Upper lobe of left lung (tissue), 6 donors: Measurements from ENCODE around the gene ASPDH. TPM values are rescaled to one million over a fixed set of nuclear protein-coding genes. Genes with fewer than 3 reads are reported as not detected.
A peak's percentile ranks its signal among the peaks of the same experiment; 100 is the strongest.

ENCODE experiments used
- ATAC-seq, 2 donors: fragments of 200-7000 bp; cut with Tn5 transposase; one replicate each; pipeline ENCODE4 v1.9.1; 2022; ENCODE audit warnings: mild to moderate bottlenecking in 2 of 2, moderate library complexity in 2 of 2; ENCODE audit not compliant: low FRiP score in 2 of 2
- DNase-seq, 2 donors: peaks; one replicate each; pipeline ENCODE4 v3.0.0-alpha.2; 2019 to 2020
- H3K27ac ChIP-seq, 4 donors: fragments of 200-600 bp; sonication (generic); one replicate each; pipeline ENCODE4 v1.5.1; 2016 to 2019
- H3K27me3 ChIP-seq, 4 donors: fragments of 200-600 bp; sonication (generic); one replicate each; pipeline ENCODE4 v1.5.1; 2017 to 2019
- H3K36me3 ChIP-seq, 4 donors: fragments of 200-600 bp; sonication (generic); one replicate each; pipeline ENCODE4 v1.5.1; 2016 to 2019
- H3K4me1 ChIP-seq, 4 donors: fragments of 200-600 bp; sonication (generic); one replicate each; pipeline ENCODE4 v1.5.1; 2018 to 2019
- H3K4me3 ChIP-seq, 4 donors: fragments of 200-600 bp; sonication (generic); one replicate each; pipeline ENCODE4 v1.5.1; 2017 to 2019; ENCODE audit warnings: mild to moderate bottlenecking in 2 of 4, moderate library complexity in 1 of 4
- H3K9me3 ChIP-seq, 4 donors: fragments of 200-600 bp; sonication (generic); one replicate each; pipeline ENCODE4 v1.5.1; 2018 to 2019
- CTCF ChIP-seq, 6 experiments: fragments of 450-650 bp in 4 of 6; fragments of 200-600 bp in 2 of 6; sonication (generic) in 2 of 6; IDR thresholded peaks; one replicate each; pipeline ENCODE4 v1.5.1; 2016 to 2019; ENCODE audit warnings: antibody characterized with exemption in 6 of 6
- EP300 ChIP-seq, 4 donors: sonication (generic); formaldehyde crosslinking; IDR thresholded peaks; one replicate each; pipeline ENCODE4 v1.5.1; 2017; ENCODE audit warnings: antibody characterized with exemption in 4 of 4, control low read depth in 2 of 4
- POLR2A ChIP-seq, 4 donors: fragments of 450-650 bp; IDR thresholded peaks; one replicate each; pipeline ENCODE4 v1.5.1; 2016 to 2017; ENCODE audit warnings: antibody characterized with exemption in 4 of 4, mild to moderate bottlenecking in 2 of 4
- POLR2AphosphoS5 ChIP-seq, 2 donors: sonication (generic); formaldehyde crosslinking; IDR thresholded peaks; one replicate each; pipeline ENCODE4 v1.5.1; 2017; ENCODE audit warnings: antibody characterized with exemption in 2 of 2
- WGBS, 2 donors: methylation state at CpG; one replicate each; pipeline ENCODE4 v1.1.5; 2017 to 2018; 5-methylcytosine and 5-hydroxymethylcytosine counted together
- total RNA-seq, 6 donors: library from RNA; depleted of rRNA in 4 of 6; stranded (reverse); fragments of >200 nt in 4 of 6; gene quantifications; one replicate each; pipeline versions ENCODE4 v1.1.0 to v1.2.1, GENCODE V29; 2016 to 2021
- donor health status: DM: no; HTN: no; CAD: no; lungs with moderate emphysema.
- donor health status: DM: no; HTN: yes; CAD: no; lungs with severe emphysema.

ASPDH gene
- total RNA-seq, 6 donors from 2014 or later = not detected

DNA sequence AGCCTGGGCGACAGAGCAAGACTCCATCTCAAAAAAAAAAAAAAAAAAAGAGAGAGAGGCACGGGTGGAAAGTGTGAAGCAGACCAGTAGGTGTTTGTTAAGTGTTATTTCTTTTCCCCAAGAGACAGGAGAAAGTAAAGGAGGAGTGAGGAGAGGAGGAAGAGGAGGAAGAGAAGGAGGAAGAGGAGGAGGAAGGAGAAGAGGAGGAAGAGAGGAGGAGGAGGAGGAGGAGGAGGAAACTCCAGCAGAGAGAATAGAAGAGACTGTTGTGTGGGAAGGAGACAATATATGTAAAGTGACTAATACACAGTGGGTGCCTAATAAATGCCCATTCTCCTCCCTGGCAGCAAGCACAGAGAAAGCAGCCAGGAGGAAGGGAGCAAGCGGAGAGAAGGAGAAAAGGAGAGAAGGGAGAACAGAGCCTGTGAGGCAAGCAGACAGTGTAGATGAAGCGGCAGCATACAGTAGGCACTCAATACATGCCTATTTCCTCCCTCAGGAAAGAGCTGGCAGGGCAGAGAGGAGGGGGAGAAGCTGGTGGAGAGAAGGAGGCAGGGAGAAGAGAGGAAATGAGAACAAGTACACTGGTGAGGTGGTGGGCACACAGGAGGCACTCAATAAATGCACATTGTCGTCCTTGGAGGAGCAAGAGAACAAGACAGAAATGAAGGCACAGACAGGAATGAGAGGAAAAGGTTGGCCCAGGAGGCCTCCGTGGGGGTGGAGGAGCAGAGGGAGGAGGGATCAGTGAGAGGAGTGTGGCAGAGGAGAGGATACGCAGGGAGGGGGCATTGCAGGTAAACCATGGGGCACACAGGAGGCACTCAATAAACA, 19.3 kb downstream of the ASPDH start:
- Histone ChIP-seq H3K27me3 (no peaks in the 10 kb centered on the region), H3K27ac (no peak overlapping the region), H3K9me3 (no peaks in the 10 kb centered on the region), H3K4me3 (no peak overlapping the region), H3K4me1 (peaks cover 0 to 11% (median 7%) of the 10 kb centered on the region in 4 donors), H3K36me3 (no peaks in the 10 kb centered on the region)
- TF ChIP-seq EP300 (IDR thresholded peaks at IDR 0.05) (no peak), POLR2A (IDR thresholded peaks at IDR 0.05) (no peak), POLR2AphosphoS5 (IDR thresholded peaks at IDR 0.05) (no peak), CTCF (IDR thresholded peaks at IDR 0.05) (no peak)
- DNase-seq (no peak), ATAC-seq (no peak)
- 67 to 74% methylated on average over 7 of the region's 7 CpGs for WGBS, 2 donors

GRCh38 chr19:50493171-50493570, 20.5 kb downstream of the ASPDH start:
- Histone ChIP-seq H3K36me3 (no peaks in the 10 kb centered on the region), H3K4me3 (no peak overlapping the region), H3K27me3 (no peaks in the 10 kb centered on the region), H3K27ac (no peak overlapping the region), H3K4me1 (peaks cover 0 to 11% (median 7%) of the 10 kb centered on the region in 4 donors), H3K9me3 (no peaks in the 10 kb centered on the region)
- WGBS, 2 donors = 68 to 72% methylated on average over 8 of the region's 8 CpGs
- ATAC-seq (no peak), DNase-seq (no peak)
- no peak for TF ChIP-seq EP300 (IDR thresholded peaks at IDR 0.05)
- no peak for TF ChIP-seq CTCF (IDR thresholded peaks at IDR 0.05)

GRCh38 chr19:50492303-50493052, 21.2 kb downstream of the ASPDH start:
- H3K27me3 ChIP-seq = no peaks in the 10 kb centered on the region
- DNase-seq (no peak), ATAC-seq (peak in 1 of 2 donors; percentile 19)
- WGBS, 2 donors = 4 to 11% methylated on average over 9 to 10 of the region's 12 CpGs
- H3K9me3 ChIP-seq = no peaks in the 10 kb centered on the region
- H3K27ac ChIP-seq = no peak overlapping the region
- H3K4me3 ChIP-seq = no peak overlapping the region
- H3K36me3 ChIP-seq = no peaks in the 10 kb centered on the region
- TF ChIP-seq POLR2AphosphoS5 (IDR thresholded peaks at IDR 0.05) = no peak
- no peak for TF ChIP-seq EP300 (IDR thresholded peaks at IDR 0.05)
- no peak for TF ChIP-seq POLR2A (IDR thresholded peaks at IDR 0.05)
- no peak for TF ChIP-seq CTCF (IDR thresholded peaks at IDR 0.05)
- peaks cover 0 to 11% (median 8%) of the 10 kb centered on the region in 4 donors for H3K4me1 ChIP-seq

DNA sequence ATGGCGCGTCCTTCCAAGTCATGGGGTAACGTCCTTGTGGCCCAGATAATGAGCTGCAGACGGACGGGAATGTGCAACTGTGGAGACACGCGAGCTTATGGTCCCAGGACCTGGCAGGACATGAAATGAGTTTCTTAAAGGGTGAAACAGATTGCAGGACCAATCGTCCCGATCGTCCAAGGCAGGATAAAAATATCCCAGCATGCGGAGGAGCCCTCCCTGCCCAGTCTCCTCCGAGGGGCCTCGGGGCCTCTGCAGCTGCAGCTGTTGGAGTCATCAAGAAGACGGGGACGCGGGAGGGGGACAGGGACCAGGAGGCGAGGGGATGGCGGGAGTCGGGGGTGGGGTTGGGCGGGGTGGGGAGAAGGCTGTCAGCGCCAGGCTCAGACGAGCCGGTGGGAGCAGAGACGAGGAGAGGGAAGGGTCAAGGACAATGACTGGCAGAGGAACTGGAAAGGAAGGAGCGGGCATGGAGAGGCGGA, 22.7 kb downstream of the ASPDH start:
- Histone ChIP-seq H3K4me1 (peaks cover 0 to 11% (median 9%) of the 10 kb centered on the region in 4 donors), H3K9me3 (no peaks in the 10 kb centered on the region), H3K27me3 (no peaks in the 10 kb centered on the region), H3K36me3 (no peaks in the 10 kb centered on the region), H3K4me3 (no peak overlapping the region), H3K27ac (no peak overlapping the region)
- ATAC-seq (no peak), DNase-seq (no peak)
- TF ChIP-seq EP300 (IDR thresholded peaks at IDR 0.05) = no peak
- no peak for TF ChIP-seq CTCF (IDR thresholded peaks at IDR 0.05)
- TF ChIP-seq POLR2A (IDR thresholded peaks at IDR 0.05) = no peak
- TF ChIP-seq POLR2AphosphoS5 (IDR thresholded peaks at IDR 0.05) = no peak
- 48 to 62% methylated on average over 24 to 26 of the region's 26 CpGs for WGBS, 2 donors
